ENCODE results near the gene SLC35A4. TPM values are rescaled to one million over a fixed set of nuclear protein-coding genes. Genes with fewer than 3 reads are reported as not detected.
"Not testable (repeated sequence)": the region's sequence is repeated elsewhere in the genome, so short reads cannot be mapped to it uniquely, and the experiment has no call there.

The SLC35A4 gene
- polyA plus RNA-seq, 10 donors, result 52.1 to 67.8 (median 54.6) TPM

DNA sequence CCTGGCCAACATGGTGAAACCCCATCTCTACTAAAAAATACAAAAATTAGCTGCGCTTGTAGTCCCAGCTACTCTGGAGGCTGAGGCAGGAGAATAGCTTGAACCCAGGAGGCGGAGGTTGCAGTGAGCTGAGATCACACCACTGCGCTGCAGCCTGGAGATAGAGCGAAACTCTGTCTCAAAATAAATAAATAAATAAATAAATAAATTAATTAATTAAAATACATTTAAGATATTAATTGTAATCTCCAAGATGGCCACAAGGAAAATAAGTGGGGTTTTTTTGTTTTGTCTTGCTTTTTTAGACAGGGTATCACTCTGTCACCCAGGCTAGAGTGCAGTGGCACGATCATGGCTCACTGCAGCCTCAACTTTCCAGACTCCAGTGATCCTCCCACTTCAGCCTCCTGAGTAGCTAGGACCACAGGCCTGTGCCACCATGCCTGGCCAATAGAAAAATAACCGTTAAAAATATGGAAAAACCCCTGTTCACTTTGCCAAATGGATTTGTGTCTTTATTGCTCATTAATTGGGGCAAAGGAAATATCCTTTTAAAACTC, 14.6 kb downstream of the SLC35A4 start:
- DNase-seq, result not testable (repeated sequence)

DNA sequence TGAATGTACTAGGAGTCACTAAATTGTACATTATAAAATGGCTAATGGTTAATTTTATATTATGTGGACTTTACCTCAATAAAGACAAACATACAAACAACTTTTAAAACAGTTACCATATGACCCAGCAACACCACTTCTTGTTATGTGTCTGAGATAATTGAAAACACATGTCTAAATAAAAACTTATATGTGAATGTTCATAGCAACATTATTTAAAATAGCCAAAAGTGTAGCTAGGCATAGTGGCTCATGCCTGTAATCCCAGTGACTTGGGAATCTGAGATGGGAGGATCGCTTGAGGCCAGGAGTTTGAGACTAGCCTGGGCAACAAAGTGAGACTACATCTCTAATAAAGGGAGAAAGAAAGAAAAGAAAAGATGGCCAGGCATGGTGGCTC, 22.9 kb downstream of the SLC35A4 start:
- DNase-seq, result no peak

DNA sequence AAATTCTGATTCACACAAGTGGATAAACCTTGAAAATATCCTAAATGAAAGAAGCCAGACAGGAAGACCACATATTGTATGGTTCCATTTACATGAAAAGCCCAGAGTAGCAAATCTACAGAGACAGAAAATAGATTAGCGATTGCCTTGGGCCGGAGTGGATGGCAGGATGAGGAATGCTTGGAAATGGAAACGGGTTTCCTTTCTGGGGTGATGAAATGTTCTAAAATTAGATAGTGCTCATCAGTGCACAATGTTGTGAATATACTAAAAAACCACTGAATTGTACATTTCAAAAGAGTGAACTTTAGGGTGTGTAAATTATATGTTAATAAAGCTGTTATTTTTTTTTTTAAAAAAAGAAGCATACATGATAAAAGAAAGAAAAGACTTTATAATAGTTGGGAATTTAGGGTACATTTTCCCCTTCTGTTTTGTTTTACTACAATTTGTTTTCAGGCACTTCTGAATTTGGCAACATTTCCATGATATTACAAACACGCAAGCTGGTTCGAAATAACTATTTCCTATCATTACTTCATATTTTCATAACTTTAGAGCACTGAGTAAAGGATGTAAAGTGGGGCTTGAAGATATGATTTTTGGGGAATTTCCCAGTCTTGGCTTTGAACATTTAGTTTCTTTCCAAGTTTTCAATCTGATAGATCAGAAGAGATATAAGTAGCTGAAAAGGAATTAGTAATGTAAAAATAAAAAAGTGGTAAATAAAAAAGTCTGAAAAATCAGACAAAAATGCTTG, 23.9 kb downstream of the SLC35A4 start:
- no peak for DNase-seq

DNA sequence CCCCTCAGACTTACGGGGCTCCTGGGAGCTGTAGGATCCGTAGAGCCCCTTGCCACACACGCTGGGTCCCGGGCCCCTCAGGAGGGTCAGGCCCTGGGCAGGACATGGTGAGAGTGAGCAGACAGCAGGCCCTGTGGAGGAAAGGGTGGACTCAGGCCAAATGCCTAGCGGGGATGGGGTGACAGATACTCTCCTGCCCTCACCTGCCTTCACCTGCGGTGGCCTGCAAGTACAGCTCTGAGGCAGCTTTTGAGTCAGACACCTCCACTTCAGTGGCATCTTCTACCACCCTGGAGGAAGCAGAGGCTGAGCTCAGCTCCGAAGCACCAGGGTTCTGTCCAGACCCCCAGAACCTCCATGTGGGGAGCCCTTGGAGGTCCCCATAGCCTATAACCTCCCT, 26.2 kb downstream of the SLC35A4 start:
- DNase-seq, result no peak

DNA sequence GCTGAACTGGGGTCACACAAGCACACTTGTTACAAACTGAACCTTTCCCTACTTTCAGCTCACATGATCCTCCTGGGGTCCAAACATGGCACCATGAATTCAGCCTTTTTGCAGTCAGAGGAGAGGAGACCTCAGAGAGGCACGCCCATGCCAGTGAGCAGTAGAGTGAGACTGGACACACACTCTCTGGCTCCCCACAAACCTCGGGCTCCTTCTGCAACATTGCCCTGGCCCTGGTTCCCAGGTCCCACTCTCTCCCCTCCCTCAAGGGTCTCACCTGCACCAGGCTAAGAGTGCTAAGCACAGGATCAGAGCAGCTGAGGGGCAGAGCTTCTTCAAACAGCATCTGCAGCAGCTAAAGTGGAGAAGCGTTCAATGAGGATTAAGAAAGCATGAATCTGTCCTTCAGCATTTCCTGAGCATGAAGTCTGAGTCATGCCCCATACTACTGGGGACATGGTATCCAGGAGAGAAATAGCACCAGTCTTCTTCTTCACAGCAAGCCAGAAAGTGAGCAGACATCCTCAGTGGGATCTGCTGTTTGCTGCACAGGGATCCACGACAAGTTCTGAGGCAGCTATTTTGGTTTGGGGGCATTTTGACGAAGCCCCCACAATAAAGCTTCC, 27.2 kb downstream of the SLC35A4 start:
- no peak for DNase-seq

DNA sequence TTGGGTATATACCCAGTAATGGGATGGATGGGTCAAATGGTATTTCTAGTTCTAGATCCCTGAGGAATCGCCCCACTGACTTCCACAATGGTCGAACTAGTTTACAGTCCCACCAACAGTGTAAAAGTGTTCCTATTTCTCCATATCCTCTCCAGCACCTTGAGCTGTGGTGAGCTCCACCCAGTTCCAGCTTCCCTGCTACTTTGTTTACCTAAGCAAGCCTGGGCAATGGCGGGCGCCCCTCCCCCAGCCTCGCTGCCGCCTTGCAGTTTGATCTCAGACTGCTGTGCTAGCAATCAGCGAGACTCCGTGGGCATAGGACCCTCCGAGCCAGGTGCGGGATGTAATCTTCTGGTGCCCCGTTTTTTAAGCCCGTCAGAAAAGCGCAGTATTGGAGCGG, 28.4 kb downstream of the SLC35A4 start:
- not testable (repeated sequence) for DNase-seq

- no peak for DNase-seq
Measured at GRCh38 chr5:140594169-140594568, 29.5 kb downstream of the SLC35A4 start.

DNA sequence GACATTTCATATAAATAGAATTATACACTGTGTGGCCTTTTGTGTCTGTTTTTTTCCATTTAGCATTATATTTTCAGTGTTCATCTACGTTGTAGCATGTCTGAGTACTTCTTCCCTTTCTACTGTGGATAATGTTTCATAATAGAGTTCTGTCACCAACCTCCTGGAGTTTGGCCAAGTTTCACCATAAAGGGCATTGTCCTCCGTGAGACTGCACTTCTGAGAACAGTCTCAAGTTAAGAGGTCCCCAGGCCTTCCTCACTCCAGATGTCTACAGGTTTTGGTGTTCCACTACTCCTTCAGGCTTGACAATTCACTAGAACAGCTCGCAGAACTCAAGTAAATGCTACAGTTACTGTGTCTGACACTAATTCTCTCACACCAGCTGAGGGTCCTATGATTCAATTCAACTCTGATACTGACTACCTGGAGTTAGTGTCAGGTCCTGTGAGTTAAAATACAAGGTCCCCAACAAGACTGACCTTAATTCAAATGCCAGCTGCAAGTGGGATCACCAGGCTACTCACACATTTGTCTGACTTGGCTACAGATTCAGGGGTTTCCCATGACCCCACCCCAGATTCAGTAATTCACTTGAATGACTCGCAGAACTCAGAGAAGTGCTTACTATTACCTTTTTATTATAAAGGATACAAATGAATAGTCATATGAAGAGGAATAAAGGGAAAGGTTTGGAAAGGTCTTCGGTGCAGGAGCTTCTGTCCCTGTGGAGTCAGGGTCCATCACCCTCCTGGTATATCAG, 31.1 kb downstream of the SLC35A4 start:
- peak in 2 of 3 donors; percentile 16 to 49 for DNase-seq

- DNase-seq, result no peak
Measured at GRCh38 chr5:140596321-140596741, 31.7 kb downstream of the SLC35A4 start.

- no peak for DNase-seq
Measured at GRCh38 chr5:140598836-140599235, 34.2 kb downstream of the SLC35A4 start.

- no peak for DNase-seq
Measured at GRCh38 chr5:140600096-140600495, 35.5 kb downstream of the SLC35A4 start.

DNA sequence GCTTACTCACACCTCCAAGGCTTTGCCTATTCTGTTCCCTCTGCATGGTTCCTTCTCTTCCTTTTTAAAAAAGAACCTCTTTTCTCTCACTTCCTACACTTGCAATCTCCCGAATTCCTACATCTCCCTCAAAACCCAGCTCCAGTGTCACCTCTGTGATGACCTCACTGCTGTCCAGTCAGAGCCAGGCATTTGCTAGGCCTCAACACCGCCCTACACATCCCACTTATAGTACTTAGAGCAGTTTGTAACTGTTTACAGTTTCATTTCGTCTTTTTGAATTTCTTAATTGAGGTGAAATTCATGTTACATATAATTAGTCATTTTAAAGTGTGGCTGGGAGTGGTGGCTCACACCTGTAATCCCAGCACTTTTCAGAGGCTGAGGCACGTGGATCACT, 37.5 kb downstream of the SLC35A4 start:
- no peak for DNase-seq

GRCh38 chr5:140603446-140603698, 38.7 kb downstream of the SLC35A4 start:
- DNase-seq, result not testable (repeated sequence)

GRCh38 chr5:140603734-140604133, 39.1 kb downstream of the SLC35A4 start:
- no peak for DNase-seq

GRCh38 chr5:140605879-140606278, 41.3 kb downstream of the SLC35A4 start:
- DNase-seq, result no peak

- DNase-seq, result no peak
Measured at GRCh38 chr5:140607031-140607430, 42.4 kb downstream of the SLC35A4 start.

GRCh38 chr5:140608722-140609121, 44.1 kb downstream of the SLC35A4 start:
- DNase-seq, result no peak

GRCh38 chr5:140609126-140609525, 44.5 kb downstream of the SLC35A4 start:
- no peak for DNase-seq

GRCh38 chr5:140611020-140611521, 46.4 kb downstream of the SLC35A4 start:
- DNase-seq, result no peak

Data from muscle of back (tissue), 11 donors.